Stimulated activated naive B cell treated with anti-CD40 and anti-IgM and Interleukin-4, amounts not matched to agents 10 μg/mL and 1 μg/mL and 100 μg/mL, for 72 hours (primary cell): ENCODE data around the gene FZD8.

ENCODE experiments used
- ATAC-seq, 2 donors: fragments of 150-1000 bp; cut with Tn5 transposase; replicated peaks; 2 replicates each; pipeline ENCODE4 v1.10.0; 2021; ENCODE audit warnings: moderate library complexity in 1 of 2
- DNase-seq: peaks from one replicate; pipeline ENCODE4 v3.0.0; 2021
- H3K27ac Mint-ChIP-seq: one replicate; pipeline ENCODE4 v1.8.0; 2022; ENCODE audit warnings: mild to moderate bottlenecking, mixed read lengths
- H3K27me3 Mint-ChIP-seq, 2 donors: one replicate each; pipeline ENCODE4 v1.8.0; 2022; ENCODE audit warnings: mixed read lengths in 2 of 2
- H3K36me3 Mint-ChIP-seq, 2 donors: one replicate each; pipeline ENCODE4 v1.8.0; 2022; ENCODE audit warnings: mixed read lengths in 2 of 2, mild to moderate bottlenecking in 1 of 2
- H3K4me1 Mint-ChIP-seq, 2 donors: one replicate each; pipeline ENCODE4 v1.8.0; 2022; ENCODE audit warnings: mixed read lengths in 2 of 2, mild to moderate bottlenecking in 1 of 2
- H3K4me3 Mint-ChIP-seq, 2 donors: one replicate each; pipeline ENCODE4 v1.8.0; 2022; ENCODE audit warnings: mild to moderate bottlenecking in 2 of 2, mixed read lengths in 2 of 2, moderate library complexity in 1 of 2
- H3K9me3 Mint-ChIP-seq, 2 donors: one replicate each; pipeline ENCODE4 v1.8.0; 2022; ENCODE audit warnings: mixed read lengths in 2 of 2, mild to moderate bottlenecking in 1 of 2

The FZD8 gene

GRCh38 chr10:35636956-35637355, 5.1 kb downstream of the FZD8 start:
- no peak overlapping the region for H3K27ac Mint-ChIP-seq
- ATAC-seq (no peak), DNase-seq (no peak)
- H3K4me1 Mint-ChIP-seq = peaks cover 7 to 23% of the 10 kb centered on the region in 2 donors
- H3K9me3 Mint-ChIP-seq = no peaks in the 10 kb centered on the region
- H3K27me3 Mint-ChIP-seq = peaks cover 34 to 54% of the 10 kb centered on the region in 2 donors
- H3K36me3 Mint-ChIP-seq = no peaks in the 10 kb centered on the region
- H3K4me3 Mint-ChIP-seq = no peak overlapping the region

DNA sequence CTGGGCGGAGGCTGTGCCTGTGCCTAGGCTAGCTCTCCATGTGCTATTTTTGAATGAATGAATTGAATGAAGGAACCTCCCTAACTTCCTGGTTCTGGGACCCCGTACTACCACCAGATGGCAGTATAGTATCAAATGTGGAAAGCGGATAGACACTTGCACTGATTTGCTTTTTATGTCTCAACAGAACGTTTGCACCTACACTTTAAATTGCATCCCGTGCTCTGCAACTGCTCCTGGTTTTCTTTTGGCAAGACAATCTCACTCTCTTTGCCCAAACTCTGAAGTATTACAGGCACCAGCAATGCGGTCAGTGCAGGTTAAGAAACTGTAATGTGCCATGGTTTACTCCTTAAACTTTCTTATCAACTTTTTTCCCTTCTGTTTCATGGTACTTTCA, 6.5 kb downstream of the FZD8 start:
- Mint-ChIP-seq H3K36me3 (no peaks in the 10 kb centered on the region), H3K4me3 (no peak overlapping the region), H3K9me3 (no peaks in the 10 kb centered on the region), H3K4me1 (peaks cover 7 to 16% of the 10 kb centered on the region in 2 donors), H3K27me3 (peaks cover 34 to 52% of the 10 kb centered on the region in 2 donors), H3K27ac (no peak overlapping the region)
- ATAC-seq (peak; percentile 88 to 95), DNase-seq (peak; percentile 38)

DNA sequence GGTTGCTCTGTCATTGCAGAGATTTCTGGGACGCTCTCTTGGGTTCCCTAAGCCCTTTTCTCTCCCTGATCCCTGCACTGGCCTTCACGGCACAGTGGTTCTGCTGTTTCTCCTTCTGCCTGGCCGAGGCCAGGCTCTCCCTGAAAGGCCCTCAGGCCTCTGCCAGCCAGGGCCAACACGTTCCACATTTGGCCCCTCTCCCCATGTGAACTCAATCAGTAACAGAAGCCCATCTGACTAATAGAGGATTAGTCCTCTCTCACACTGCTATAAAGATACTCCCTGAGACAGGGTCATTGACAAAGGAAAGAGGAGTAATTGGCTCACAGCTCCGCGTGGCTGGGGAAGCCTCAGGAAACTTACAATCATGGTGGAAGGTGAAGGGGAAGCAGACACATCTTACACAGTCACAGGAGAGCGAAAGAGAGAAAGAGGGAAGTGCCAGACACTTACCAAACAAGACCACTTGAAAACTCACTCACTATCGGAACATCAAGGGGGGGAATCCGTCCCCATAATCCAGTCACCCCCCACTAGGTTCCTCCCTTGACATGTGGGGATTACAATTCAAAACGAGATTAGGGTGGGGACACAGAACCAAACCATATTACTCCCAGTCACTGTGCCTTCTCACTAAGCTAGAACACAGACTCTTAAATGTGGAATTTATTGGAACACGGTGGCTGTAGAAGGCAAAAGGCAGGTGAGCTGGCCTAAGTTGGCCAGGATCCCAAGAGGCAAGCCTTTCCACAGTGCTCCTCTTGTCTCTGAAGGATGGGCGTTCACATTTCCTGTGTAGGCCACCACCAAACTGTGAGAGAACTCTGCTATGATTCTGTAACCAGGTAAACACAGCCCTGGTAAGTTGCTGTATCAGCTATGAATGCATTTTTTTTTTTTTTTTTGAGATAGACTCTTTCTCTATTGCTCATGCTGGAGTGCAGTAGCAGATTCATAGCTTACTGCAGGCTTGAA, 8.8 kb downstream of the FZD8 start:
- Mint-ChIP-seq H3K4me3 (no peak overlapping the region), H3K36me3 (no peaks in the 10 kb centered on the region), H3K27me3 (peaks cover 32 to 56% of the 10 kb centered on the region in 2 donors), H3K27ac (no peak overlapping the region), H3K9me3 (peaks cover 0 to 2% of the 10 kb centered on the region in 2 donors), H3K4me1 (peaks cover 0 to 4% of the 10 kb centered on the region in 2 donors)
- DNase-seq = no peak
- no peak for ATAC-seq

GRCh38 chr10:35632027-35632426, 10.1 kb downstream of the FZD8 start:
- DNase-seq (no peak), ATAC-seq (no peak)
- no peaks in the 10 kb centered on the region for H3K36me3 Mint-ChIP-seq
- H3K27ac Mint-ChIP-seq = no peak overlapping the region
- H3K27me3 Mint-ChIP-seq = peaks cover 24 to 51% of the 10 kb centered on the region in 2 donors
- peaks cover 0 to 4% of the 10 kb centered on the region in 2 donors for H3K4me1 Mint-ChIP-seq
- no peak overlapping the region for H3K4me3 Mint-ChIP-seq
- H3K9me3 Mint-ChIP-seq = peaks cover 0 to 2% of the 10 kb centered on the region in 2 donors

DNA sequence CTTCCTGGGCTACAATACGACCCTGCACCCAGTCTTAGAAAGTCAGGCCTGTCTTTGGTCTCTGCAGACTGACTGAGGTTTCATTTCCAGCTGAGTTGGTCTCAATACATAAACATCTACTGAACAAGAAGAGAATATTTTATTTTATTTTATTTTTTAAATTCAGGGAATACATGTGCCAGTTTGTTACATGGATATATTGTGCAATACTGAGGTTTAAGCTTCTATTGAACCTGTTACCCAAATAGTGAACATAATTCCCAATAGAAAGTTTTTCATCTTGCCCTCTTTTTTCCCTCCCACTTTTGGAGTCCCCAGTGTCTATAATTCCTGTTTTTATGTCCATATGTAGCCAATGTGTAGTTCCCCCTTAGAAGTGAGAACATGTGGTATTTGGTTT, 10.7 kb downstream of the FZD8 start:
- Mint-ChIP-seq H3K9me3 (peaks cover 0 to 2% of the 10 kb centered on the region in 2 donors), H3K4me1 (peaks cover 0 to 4% of the 10 kb centered on the region in 2 donors)
- ATAC-seq = no peak

GRCh38 chr10:35626971-35627507, 15.1 kb downstream of the FZD8 start:
- DNase-seq = no peak
- Mint-ChIP-seq H3K4me1 (no peaks in the 10 kb centered on the region), H3K36me3 (no peaks in the 10 kb centered on the region), H3K4me3 (no peak overlapping the region), H3K9me3 (peaks cover 0 to 2% of the 10 kb centered on the region in 2 donors), H3K27ac (no peak overlapping the region), H3K27me3 (peaks cover 21 to 28% of the 10 kb centered on the region in 2 donors)
- no peak for ATAC-seq

More for the DNA sequence above, 10.7 kb downstream of the FZD8 start:
- no peak for DNase-seq
- Mint-ChIP-seq H3K36me3 (no peaks in the 10 kb centered on the region), H3K27ac (no peak overlapping the region), H3K27me3 (peaks cover 26 to 46% of the 10 kb centered on the region in 2 donors), H3K4me3 (no peak overlapping the region)

GRCh38 chr10:35614312-35614711, 27.8 kb downstream of the FZD8 start:
- no peaks in the 10 kb centered on the region for H3K4me1 Mint-ChIP-seq
- H3K4me3 Mint-ChIP-seq = no peak overlapping the region
- peaks cover 4 to 7% of the 10 kb centered on the region in 2 donors for H3K36me3 Mint-ChIP-seq
- DNase-seq = no peak
- peaks cover 29 to 63% of the 10 kb centered on the region in 2 donors for H3K27me3 Mint-ChIP-seq
- no peak overlapping the region for H3K27ac Mint-ChIP-seq
- peaks cover 7 to 10% of the 10 kb centered on the region in 2 donors for H3K9me3 Mint-ChIP-seq
- no peak for ATAC-seq

- DNase-seq (no peak), ATAC-seq (no peak)
- H3K36me3 Mint-ChIP-seq = peaks cover 4 to 7% of the 10 kb centered on the region in 2 donors
- no peaks in the 10 kb centered on the region for H3K4me1 Mint-ChIP-seq
- H3K27ac Mint-ChIP-seq = no peak overlapping the region
- peaks cover 7 to 8% of the 10 kb centered on the region in 2 donors for H3K9me3 Mint-ChIP-seq
- no peak overlapping the region for H3K4me3 Mint-ChIP-seq
- H3K27me3 Mint-ChIP-seq = peaks cover 29 to 57% of the 10 kb centered on the region in 2 donors
These were observed 28.4 kb downstream of the FZD8 start for GRCh38 chr10:35613597-35614226.

GRCh38 chr10:35613107-35613440, 29.0 kb downstream of the FZD8 start:
- Mint-ChIP-seq H3K36me3 (peaks cover 4 to 7% of the 10 kb centered on the region in 2 donors), H3K9me3 (peaks cover 7 to 8% of the 10 kb centered on the region in 2 donors), H3K27ac (no peak overlapping the region), H3K4me3 (no peak overlapping the region), H3K4me1 (no peaks in the 10 kb centered on the region), H3K27me3 (peaks cover 29 to 56% of the 10 kb centered on the region in 2 donors)
- DNase-seq (no peak), ATAC-seq (no peak)

DNA sequence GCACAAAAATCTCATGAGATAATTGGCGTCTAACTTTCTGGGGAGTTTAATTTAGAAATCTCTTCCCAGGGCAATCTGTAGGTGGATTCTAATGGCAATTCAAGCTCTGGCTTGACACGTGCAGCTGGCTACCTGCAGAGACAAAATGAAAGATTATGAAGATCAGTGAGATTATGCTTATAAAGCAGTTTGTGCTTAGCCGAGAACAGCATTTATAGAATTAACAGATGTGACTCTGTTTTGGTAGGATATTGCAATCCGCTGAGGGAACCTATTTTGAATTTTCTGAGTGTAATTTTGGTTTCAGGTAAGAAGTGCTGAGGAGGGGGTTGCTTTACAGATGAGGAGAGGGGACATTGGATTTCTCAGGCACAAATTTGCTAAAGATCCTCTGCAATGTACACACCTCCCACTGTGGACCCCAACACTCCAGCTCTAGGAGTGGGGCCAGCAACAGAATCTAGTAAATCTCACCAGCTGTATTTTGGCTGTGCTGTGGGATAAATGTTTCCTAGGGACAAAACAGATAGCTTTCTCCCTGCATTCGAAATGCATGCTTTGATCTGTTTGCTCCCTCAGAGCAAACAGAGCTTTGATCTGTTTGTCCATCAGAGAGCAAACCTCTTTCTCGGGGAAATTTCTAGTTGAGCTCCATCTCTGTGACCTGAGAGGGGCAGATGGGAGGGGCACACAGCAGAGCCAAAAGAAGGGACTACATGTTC, 29.6 kb downstream of the FZD8 start:
- H3K4me1 Mint-ChIP-seq = peaks cover 3 to 5% of the 10 kb centered on the region in 2 donors
- H3K36me3 Mint-ChIP-seq = peaks cover 4 to 7% of the 10 kb centered on the region in 2 donors
- H3K27ac Mint-ChIP-seq = no peak overlapping the region
- H3K27me3 Mint-ChIP-seq = peaks cover 33 to 61% of the 10 kb centered on the region in 2 donors
- no peak for DNase-seq
- H3K9me3 Mint-ChIP-seq = peaks cover 7 to 8% of the 10 kb centered on the region in 2 donors
- ATAC-seq = no peak
- H3K4me3 Mint-ChIP-seq = no peak overlapping the region

DNA sequence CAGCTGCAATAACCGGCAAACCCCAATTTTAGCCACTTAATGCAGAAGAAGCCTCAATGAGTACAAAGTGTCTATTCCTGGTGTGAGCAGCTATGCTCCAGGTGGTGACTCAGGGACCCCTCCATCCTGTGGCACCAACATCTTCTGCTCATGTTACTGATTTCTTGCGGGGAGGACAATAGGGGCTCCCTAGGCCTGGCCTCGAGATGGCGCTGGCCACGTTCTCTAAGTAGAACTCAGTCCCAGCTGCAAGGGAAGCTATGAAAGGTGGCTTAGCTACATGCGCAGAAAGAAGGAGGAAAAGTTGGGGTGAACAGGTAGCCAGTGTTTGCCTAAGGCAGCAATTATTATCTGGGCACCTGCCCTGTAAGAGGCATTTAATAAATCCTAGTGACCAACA, 30.3 kb downstream of the FZD8 start:
- H3K27ac Mint-ChIP-seq = no peak overlapping the region
- peaks cover 7 to 8% of the 10 kb centered on the region in 2 donors for H3K9me3 Mint-ChIP-seq
- no peak for DNase-seq
- peaks cover 39 to 68% of the 10 kb centered on the region in 2 donors for H3K27me3 Mint-ChIP-seq
- H3K4me1 Mint-ChIP-seq = peaks cover 8 to 10% of the 10 kb centered on the region in 2 donors
- no peak for ATAC-seq
- H3K4me3 Mint-ChIP-seq = no peak overlapping the region
- H3K36me3 Mint-ChIP-seq = peaks cover 4 to 7% of the 10 kb centered on the region in 2 donors

DNA sequence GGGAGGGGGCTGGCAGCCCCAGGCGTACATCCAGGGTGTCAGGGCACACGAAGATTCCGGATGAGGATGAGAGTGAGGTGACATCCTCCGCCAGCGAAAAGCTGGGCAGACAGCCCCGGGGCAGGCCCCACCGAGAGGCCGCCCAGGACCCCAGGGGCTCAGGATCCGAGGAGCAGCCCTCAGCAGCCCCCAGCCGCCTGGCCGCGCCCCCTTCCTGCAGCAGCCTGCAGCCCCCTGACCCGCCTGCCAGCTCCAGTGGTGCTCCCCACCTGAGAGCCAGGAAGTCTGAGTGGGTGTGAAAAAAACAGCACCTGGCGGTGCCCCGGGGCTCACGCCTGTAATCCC, 33.8 kb downstream of the FZD8 start:
- peaks cover 52 to 74% of the 10 kb centered on the region in 2 donors for H3K27me3 Mint-ChIP-seq
- peaks cover 4 to 7% of the 10 kb centered on the region in 2 donors for H3K36me3 Mint-ChIP-seq
- ATAC-seq (no peak), DNase-seq (no peak)
- H3K27ac Mint-ChIP-seq = no peak overlapping the region
- H3K4me3 Mint-ChIP-seq = peak overlapping the region in 1 of 2 donors; percentile 77
- H3K9me3 Mint-ChIP-seq = peaks cover 7 to 8% of the 10 kb centered on the region in 2 donors
- peaks cover 8 to 14% of the 10 kb centered on the region in 2 donors for H3K4me1 Mint-ChIP-seq

DNA sequence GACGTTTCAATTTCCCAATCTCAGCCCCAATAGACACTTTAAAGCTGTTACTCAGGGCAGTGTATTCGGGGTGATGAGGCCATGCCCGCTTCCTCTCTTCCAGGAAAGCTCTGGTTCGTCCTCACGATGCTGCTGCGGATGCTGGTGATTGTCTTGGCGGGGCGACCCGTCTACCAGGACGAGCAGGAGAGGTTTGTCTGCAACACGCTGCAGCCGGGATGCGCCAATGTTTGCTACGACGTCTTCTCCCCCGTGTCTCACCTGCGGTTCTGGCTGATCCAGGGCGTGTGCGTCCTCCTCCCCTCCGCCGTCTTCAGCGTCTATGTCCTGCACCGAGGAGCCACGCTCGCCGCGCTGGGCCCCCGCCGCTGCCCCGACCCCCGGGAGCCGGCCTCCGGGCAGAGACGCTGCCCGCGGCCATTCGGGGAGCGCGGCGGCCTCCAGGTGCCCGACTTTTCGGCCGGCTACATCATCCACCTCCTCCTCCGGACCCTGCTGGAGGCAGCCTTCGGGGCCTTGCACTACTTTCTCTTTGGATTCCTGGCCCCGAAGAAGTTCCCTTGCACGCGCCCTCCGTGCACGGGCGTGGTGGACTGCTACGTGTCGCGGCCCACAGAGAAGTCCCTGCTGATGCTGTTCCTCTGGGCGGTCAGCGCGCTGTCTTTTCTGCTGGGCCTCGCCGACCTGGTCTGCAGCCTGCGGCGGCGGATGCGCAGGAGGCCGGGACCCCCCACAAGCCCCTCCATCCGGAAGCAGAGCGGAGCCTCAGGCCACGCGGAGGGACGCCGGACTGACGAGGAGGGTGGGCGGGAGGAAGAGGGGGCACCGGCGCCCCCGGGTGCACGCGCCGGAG, 34.4 kb downstream of the FZD8 start:
- H3K4me1 Mint-ChIP-seq = peaks cover 8 to 15% of the 10 kb centered on the region in 2 donors
- H3K9me3 Mint-ChIP-seq = peaks cover 7 to 8% of the 10 kb centered on the region in 2 donors
- H3K27me3 Mint-ChIP-seq = peaks cover 58 to 74% of the 10 kb centered on the region in 2 donors
- H3K36me3 Mint-ChIP-seq = peaks cover 4 to 7% of the 10 kb centered on the region in 2 donors
- DNase-seq (no peak), ATAC-seq (peak; percentile 39 to 56)
- peak overlapping the region; percentile 72 to 77 for H3K4me3 Mint-ChIP-seq
- no peak overlapping the region for H3K27ac Mint-ChIP-seq
